ENCODE data around the gene FBXO15. TPM values are rescaled to one million over a fixed set of nuclear protein-coding genes. Genes with fewer than 3 reads are reported as not detected.
A peak's percentile ranks its signal among the peaks of the same experiment; 100 is the strongest.

The FBXO15 gene, protein sequence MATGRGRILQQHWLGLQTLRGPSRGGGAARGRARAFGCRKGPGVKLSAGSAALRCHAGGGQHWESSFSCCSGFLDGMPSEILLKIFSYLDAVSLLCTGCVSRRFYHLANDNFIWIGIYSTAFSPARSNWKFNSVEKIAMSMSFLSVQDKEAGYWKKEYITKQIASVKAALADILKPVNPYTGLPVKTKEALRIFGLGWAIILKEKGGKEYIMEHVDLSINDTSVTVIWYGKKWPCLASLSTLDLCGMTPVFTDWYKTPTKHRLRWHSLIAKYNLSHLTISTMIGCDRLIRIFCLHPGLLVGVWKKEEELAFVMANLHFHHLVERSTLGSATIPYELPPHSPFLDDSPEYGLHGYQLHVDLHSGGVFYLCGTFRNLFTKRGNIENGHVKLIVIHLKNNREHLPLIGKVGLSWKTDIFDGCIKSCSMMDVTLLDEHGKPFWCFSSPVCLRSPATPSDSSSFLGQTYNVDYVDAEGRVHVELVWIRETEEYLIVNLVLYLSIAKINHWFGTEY
- 0.63 TPM for total RNA-seq

DNA sequence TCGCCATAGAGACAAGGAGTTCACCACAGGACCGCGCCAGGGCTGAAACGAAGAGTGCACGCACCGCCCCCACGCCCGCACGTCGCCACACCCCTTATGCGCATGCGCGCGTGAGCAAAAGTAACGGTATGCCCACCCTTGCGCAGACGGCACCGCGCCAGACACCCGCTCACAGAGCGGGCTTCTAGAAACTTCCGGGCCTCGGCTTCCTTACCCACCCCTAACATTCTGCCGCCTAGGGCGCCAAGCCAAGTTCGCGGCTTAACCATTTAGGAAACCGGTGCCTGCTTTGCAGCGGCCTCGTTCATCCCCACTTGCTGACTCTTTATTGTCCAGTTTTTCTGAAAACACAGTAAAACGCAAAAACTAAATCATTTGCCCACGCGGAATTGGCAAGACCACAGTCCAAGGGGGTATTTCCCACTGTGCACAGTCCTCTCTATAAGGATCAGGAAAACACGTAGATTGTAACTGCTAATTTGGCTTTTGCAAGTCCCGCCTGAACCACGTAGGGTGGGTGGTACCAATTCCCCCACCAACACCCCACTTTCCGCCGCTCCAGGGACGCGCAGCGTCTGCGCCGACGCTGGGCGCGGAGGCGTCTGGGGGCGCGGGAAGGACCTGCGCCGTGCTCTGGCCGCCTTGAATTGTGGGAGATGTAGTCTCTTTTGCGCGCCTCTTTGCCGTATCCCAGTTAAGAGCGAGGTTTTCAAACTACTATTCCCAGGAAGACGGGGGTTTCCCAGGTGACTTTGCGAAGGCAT, at the start of gene FBXO15, which contains the start of gene TIMM21:
Gene FBXO15 (minus strand): TSS at position 56 of the 764 bp plus-strand sequence. CDS start 49 bp downstream, at position 7.
Gene TIMM21 (plus strand): TSS at position 745 of the 764 bp plus-strand sequence. CDS start 286 bp downstream, outside the sequence.
- H3K9me3 ChIP-seq (ENCODE audit: low read depth, low read length) = no peaks in the 10 kb centered on the region
- no peaks in the 10 kb centered on the region for H3K27me3 ChIP-seq (ENCODE audit: insufficient read depth, low read length)
- H3K4me3 ChIP-seq (ENCODE audit: low read length) = peak within 1 kb of the TSS; percentile 96
- H3K4me1 ChIP-seq (ENCODE audit: insufficient read depth, low read length) = peaks cover 17% of the 10 kb centered on the region

DNA sequence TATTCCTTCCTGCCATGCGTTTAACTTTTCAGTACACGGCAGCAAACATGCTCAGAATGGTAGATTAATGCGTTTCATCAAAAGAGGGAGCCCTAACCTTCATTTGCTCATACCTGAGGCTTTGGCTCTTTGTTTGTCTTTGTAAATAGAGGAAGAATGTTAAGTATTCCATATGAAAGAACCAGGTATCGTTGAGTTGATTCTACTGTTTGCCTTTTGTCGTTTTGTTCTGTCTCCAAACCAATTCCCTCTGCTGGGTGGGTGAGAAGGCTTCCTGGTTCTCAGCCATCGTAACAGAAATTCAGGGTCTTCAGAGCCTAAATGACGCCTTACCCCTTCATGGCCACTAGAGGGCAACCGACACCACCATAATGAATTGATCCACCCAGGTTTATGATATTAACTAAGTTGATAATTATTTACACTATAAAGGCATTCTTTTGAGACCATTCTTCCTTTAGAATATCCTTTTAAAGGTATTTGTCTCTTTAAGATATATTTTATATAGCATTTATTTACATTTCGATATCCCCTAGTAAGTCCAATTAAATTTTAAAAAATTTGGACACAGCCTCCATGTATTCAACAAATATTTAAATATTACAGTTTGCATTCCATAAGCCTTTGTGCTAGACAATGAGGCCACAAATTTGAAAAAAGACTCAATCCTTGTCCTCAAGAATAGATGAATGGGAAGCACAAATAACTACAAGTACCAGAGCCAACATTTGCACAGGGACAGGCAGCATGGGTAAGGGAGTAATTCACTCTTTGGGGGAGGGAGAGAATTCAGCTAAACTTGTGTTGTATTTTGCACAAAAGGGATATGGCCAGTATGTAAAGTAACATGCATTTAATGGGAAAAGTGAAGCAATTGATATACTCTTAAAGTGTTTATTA, 48.8 kb upstream of the FBXO15 start:
- H3K4me3 ChIP-seq (ENCODE audit: low read length) = no peak overlapping the region
- H3K27me3 ChIP-seq (ENCODE audit: insufficient read depth, low read length) = no peaks in the 10 kb centered on the region
- H3K9me3 ChIP-seq (ENCODE audit: low read depth, low read length) = no peaks in the 10 kb centered on the region
- H3K4me1 ChIP-seq (ENCODE audit: insufficient read depth, low read length) = peaks cover 7% of the 10 kb centered on the region

DNA sequence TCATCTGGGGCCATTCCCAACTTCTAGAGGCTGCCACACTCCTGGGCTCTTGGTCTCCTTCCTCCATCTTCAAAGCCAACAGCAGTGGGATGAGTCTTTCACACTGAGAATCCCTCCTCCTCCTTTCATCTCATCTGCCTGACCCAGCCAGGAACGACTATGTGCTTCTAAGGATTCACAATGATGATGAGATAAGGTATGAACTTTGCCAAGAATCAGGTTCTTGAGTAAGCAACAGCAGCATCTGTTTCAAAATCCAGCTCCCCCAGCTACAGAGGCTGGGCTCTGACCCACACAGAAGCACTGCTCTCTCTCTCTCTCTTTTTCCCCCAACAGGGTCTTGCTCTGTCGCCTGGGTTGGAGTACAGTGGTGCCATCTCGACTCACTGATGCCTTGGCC, 47.1 kb upstream of the FBXO15 start:
- Histone ChIP-seq H3K27me3 (ENCODE audit: insufficient read depth, low read length) (no peaks in the 10 kb centered on the region), H3K9me3 (ENCODE audit: low read depth, low read length) (no peaks in the 10 kb centered on the region), H3K4me1 (ENCODE audit: insufficient read depth, low read length) (no peaks in the 10 kb centered on the region), H3K4me3 (ENCODE audit: low read length) (no peak overlapping the region)

DNA sequence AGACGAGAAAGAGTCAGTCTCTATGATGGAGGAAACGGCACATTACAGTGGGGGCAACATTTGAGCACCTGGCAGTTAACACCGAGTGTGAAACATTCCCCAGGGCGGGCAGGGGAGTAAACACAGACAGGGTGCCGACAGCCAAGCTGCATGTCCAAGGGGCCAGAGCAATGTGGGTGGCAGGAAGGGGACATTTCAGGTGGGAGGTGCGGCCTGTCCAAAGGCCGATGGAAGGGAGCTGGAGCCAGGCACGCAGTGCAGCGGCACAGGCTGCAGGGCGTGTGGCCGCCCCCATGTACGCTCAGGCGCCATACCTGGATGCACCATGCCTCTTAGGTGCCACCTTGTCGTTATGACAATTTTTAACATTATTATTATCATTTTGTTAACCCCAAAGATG, 43.9 kb upstream of the FBXO15 start:
- Histone ChIP-seq H3K27me3 (ENCODE audit: insufficient read depth, low read length) (no peaks in the 10 kb centered on the region), H3K4me3 (ENCODE audit: low read length) (no peak overlapping the region), H3K9me3 (ENCODE audit: low read depth, low read length) (no peaks in the 10 kb centered on the region), H3K4me1 (ENCODE audit: insufficient read depth, low read length) (no peaks in the 10 kb centered on the region)

DNA sequence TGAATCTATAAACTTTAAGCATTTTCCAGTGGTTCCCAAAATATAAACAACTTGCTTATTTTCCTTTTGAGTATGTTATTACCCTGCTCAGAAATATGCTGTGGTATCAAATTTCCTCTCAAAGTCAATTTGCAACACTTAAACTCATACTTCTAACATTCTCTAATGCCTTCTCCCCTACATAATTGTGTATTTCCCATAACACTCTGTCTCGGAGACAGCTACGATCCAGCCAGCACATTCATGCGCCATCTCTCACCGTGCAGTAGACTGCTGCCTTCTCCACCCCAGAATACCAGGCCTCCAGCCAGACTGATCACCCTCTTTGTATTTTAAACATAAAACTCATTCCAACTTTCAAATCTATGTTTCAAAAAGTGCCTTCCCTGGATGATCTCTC, 42.5 kb upstream of the FBXO15 start:
- Histone ChIP-seq H3K9me3 (ENCODE audit: low read depth, low read length) (no peaks in the 10 kb centered on the region), H3K27me3 (ENCODE audit: insufficient read depth, low read length) (no peaks in the 10 kb centered on the region), H3K4me3 (ENCODE audit: low read length) (no peak overlapping the region), H3K4me1 (ENCODE audit: insufficient read depth, low read length) (no peaks in the 10 kb centered on the region)

DNA sequence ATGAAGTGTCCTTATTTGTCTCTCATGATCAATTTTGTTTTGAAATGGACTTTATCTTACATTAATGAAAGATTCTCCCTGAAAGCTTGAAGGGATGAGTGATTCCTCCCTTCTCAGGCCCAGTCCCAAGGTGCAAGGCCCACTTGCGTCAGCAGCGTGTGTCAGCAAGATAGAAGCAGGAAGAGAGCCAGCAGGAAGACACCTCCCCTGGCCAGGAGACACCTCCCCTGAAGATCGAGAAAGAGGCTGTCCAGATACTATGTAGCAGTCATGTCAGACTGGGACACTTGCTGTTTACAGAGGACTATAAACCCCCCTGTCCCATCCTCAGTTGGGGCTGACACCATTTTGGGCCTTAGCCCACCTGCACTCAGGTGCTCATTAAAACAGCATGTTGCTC, 39.0 kb upstream of the FBXO15 start:
- Histone ChIP-seq H3K27me3 (ENCODE audit: insufficient read depth, low read length) (peaks cover 3% of the 10 kb centered on the region), H3K9me3 (ENCODE audit: low read depth, low read length) (no peaks in the 10 kb centered on the region), H3K4me1 (ENCODE audit: insufficient read depth, low read length) (no peaks in the 10 kb centered on the region), H3K4me3 (ENCODE audit: low read length) (no peak overlapping the region)

DNA sequence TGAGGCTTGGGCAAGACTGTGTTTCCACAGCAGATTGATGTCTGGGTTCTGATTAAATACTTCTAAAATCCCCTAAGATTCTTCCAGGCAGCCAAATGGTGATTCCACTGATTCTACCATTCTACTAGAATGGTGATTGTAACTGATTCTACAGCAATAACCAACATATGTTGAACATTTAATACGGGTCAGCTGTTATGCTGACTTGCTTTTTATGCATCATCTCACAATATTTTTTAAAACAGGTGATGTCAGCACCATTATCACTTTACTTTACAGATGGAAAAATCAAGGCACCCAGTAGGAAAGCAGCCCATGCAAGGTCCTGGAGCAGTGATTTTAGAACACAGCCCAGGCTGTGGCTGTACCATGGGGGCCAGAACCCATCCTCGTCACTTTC, 38.2 kb upstream of the FBXO15 start:
- no peak overlapping the region for H3K4me3 ChIP-seq (ENCODE audit: low read length)
- no peaks in the 10 kb centered on the region for H3K4me1 ChIP-seq (ENCODE audit: insufficient read depth, low read length)
- no peaks in the 10 kb centered on the region for H3K9me3 ChIP-seq (ENCODE audit: low read depth, low read length)
- peaks cover 3% of the 10 kb centered on the region for H3K27me3 ChIP-seq (ENCODE audit: insufficient read depth, low read length)

DNA sequence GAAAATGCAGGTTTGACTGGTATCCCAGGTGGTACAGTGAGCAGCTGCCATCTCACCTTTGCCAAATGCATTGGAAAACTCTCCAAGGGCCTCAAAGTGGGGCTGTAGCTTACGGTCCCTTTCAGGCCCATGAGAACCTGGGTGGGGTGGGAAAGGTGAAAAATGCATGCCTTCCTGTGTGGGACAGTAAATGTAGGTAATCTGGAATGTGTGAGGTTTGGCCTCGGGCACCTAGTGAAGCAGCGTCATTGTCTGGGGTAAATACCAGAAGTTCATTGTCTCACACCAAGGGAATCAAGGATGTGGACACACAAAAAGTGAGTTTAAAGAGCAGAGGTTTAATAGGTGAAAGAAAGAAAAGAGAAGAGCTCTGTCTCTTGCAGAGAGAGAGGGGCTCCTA, 37.2 kb upstream of the FBXO15 start:
- no peaks in the 10 kb centered on the region for H3K4me1 ChIP-seq (ENCODE audit: insufficient read depth, low read length)
- H3K4me3 ChIP-seq (ENCODE audit: low read length) = no peak overlapping the region
- peaks cover 3% of the 10 kb centered on the region for H3K27me3 ChIP-seq (ENCODE audit: insufficient read depth, low read length)
- no peaks in the 10 kb centered on the region for H3K9me3 ChIP-seq (ENCODE audit: low read depth, low read length)

DNA sequence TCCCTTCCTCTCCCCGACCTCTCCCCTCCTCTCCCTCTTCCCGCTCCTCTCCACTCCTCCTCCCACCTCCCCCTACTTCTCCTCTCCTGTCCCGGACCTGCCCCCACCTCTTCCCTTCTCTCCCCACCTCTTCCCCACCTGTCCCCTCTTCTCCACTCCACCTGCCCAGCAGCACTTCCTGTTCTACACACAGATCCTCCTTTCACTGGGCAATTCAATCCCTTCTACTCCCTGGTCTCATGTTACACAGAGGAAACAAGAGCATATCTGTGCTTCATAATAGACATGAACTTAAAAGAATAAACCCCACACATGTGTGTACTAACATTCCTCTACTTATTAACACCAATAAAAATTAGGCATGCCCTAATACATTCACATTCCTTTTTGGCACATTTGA, 35.5 kb upstream of the FBXO15 start:
- Histone ChIP-seq H3K4me1 (ENCODE audit: insufficient read depth, low read length) (no peaks in the 10 kb centered on the region), H3K27me3 (ENCODE audit: insufficient read depth, low read length) (peaks cover 3% of the 10 kb centered on the region), H3K4me3 (ENCODE audit: low read length) (no peak overlapping the region), H3K9me3 (ENCODE audit: low read depth, low read length) (no peaks in the 10 kb centered on the region)

DNA sequence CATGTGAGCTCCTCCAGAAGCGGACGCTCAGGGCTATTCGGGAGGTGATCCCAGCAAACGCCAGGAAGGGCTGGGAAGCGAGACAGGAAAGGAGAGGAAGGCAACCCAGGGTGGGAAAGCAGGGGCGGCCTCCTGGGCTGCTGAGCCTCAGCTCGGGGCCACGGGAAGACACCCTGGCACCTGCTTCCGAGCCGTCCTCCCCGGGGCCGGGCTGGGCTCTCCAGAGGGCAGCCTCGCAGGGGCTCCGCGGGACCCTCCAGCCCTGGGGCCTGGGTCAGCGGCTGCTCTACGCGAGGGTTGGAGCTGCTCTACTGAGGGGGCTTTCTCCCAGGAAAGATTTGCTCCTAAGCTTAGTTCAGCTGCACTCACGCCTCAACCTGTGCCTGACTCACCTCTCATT, 34.7 kb upstream of the FBXO15 start:
- no peaks in the 10 kb centered on the region for H3K9me3 ChIP-seq (ENCODE audit: low read depth, low read length)
- peaks cover 3% of the 10 kb centered on the region for H3K27me3 ChIP-seq (ENCODE audit: insufficient read depth, low read length)
- H3K4me3 ChIP-seq (ENCODE audit: low read length) = no peak overlapping the region
- no peaks in the 10 kb centered on the region for H3K4me1 ChIP-seq (ENCODE audit: insufficient read depth, low read length)

DNA sequence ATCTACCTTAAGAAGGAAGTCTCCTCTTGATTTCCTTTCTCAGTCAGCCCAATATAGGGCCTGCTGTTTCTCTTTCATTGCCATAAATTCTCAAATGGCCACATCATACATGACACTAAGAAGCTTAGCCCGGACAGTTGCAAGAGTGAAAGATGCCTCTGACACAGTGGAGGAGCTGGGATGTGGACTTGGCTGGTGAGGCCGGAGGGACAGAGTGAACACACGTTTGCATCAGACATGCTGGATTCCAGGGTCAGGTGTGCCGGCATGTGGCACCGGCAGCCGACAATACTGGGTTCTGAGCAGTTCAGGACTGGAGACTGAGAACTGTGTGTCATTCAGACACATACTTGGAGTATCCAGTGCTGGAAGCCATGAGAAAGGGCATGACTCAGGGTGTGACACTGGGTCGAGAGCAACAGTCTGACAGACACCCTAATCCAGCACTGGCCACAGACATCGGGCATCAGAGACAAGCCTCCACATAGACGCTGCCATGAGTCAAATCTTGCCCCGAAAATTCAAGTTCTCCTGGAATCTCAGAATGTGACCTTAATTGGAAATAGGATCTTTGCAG, 32.1 kb upstream of the FBXO15 start:
- Histone ChIP-seq H3K9me3 (ENCODE audit: low read depth, low read length) (no peaks in the 10 kb centered on the region), H3K4me3 (ENCODE audit: low read length) (no peak overlapping the region), H3K27me3 (ENCODE audit: insufficient read depth, low read length) (peaks cover 3% of the 10 kb centered on the region), H3K4me1 (ENCODE audit: insufficient read depth, low read length) (no peaks in the 10 kb centered on the region)

DNA sequence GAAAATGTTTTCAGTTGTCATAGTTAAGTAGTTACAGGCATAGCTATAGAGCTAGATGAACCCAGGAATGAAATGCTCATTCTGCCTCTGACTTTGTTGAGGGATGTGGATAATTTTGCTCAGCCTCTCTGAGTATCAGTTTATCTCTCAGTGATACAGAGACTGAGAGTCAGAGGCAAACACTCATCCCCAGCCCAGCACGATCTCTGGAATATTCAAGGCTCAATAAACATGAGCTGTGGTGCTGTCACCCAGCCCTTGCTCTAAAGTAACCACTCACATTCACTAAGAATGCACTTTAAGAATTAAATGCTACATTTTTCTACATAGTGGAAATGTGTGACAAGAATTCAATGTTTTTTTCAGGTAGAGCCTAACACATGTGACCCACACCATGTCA, 31.2 kb upstream of the FBXO15 start:
- peaks cover 3% of the 10 kb centered on the region for H3K27me3 ChIP-seq (ENCODE audit: insufficient read depth, low read length)
- H3K4me3 ChIP-seq (ENCODE audit: low read length) = no peak overlapping the region
- H3K4me1 ChIP-seq (ENCODE audit: insufficient read depth, low read length) = no peaks in the 10 kb centered on the region
- no peaks in the 10 kb centered on the region for H3K9me3 ChIP-seq (ENCODE audit: low read depth, low read length)

DNA sequence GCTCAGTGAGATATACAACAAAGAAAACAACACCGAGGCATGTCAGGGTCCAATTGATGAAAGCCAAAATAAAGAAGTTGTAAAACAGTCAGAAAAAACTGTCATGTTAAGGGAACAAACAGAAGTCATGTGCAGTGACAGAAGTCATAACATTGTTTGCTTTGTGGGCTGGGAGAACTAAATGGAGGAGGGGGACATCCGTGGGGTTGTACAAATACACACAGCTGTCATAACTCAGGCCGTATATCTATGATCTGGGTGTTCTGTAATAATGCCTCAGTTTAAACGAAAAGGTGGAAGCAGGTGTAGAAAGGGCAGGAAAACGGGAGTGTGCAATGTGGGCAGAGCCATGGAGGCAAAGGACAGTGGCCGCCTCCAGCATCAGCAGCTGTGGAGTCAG, 28.0 kb upstream of the FBXO15 start:
- Histone ChIP-seq H3K9me3 (ENCODE audit: low read depth, low read length) (no peaks in the 10 kb centered on the region), H3K4me3 (ENCODE audit: low read length) (no peak overlapping the region), H3K27me3 (ENCODE audit: insufficient read depth, low read length) (no peaks in the 10 kb centered on the region), H3K4me1 (ENCODE audit: insufficient read depth, low read length) (no peaks in the 10 kb centered on the region)

DNA sequence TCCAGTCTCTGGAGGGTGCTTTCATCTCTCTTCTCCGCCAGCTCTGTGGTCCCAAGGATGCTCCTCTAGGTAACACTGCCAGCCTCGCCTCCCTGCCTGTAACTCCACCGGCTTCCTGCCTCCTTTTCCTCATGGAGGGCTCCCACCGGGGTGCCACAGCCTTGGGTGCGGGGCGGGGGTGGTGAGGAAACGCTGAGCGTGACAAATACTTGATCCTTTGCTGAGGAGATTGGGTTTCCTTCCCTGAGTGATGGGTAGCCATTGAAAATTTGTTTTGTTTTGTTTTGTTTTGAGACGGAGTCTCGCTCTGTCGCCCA, 25.8 kb upstream of the FBXO15 start:
- no peaks in the 10 kb centered on the region for H3K27me3 ChIP-seq (ENCODE audit: insufficient read depth, low read length)
- H3K4me3 ChIP-seq (ENCODE audit: low read length) = no peak overlapping the region
- H3K4me1 ChIP-seq (ENCODE audit: insufficient read depth, low read length) = no peaks in the 10 kb centered on the region
- H3K9me3 ChIP-seq (ENCODE audit: low read depth, low read length) = no peaks in the 10 kb centered on the region

Data from mononuclear cell (primary cell).